ENCODE results near the gene FOSB. TPM values are rescaled to one million over a fixed set of nuclear protein-coding genes. Genes with fewer than 3 reads are reported as not detected.
A peak's percentile ranks its signal among the peaks of the same experiment; 100 is the strongest.

FOSB gene
- total and polyA plus RNA-seq, 9 of the 15 experiments (the other 6 are each of a cell fraction or from before 2014, with no cell fraction given): 0.11 to 2.7 (median 0.73) TPM

DNA sequence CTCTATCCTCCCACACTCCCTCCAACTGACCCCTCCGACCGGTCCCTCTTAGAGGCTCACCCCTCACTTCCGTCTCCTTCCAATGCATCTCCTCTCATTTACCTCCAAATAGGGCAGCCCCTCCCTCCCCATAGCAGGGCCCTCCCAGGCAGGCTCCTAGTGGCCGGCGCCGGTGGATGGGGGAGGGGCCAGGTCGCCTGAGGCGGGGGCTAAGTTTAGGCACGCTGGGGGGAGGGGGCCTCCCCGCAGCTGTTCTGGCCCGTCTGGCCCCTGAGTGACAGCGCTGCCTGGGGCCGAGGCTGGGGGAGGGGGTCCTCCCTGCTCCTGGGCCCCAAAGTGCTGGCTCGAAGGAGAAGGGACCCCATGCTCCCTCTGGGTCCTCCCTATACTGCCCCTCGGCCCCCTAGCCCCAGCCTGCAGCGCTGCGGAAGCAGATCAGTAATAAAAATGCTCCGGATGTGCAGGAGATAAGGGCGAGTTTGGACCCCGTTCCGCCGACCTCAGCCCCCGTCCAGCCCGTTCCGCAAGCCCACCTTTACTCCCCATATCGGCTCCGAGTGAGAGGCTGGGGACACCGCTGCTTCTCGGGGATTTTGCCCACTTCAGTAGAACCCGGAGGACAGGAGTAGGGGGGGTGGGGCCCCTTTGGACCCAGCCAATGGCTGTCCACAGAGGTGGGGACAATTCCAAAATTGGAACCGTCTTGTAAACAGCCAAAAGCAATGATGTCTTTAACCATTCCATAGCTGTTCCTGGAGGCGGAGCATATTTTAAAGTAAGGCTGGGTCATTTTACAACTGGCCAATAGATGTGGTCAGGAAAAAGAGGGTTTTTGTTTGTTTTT, 25.1 kb downstream of the FOSB start (continued):
- no peak for TF ChIP-seq HNRNPH1 (optimal IDR thresholded peaks at IDR 0.05; ENCODE audit: low read depth, low read length)
- TF ChIP-seq ZNF140 (CRISPR knock-in tag; IDR thresholded peaks at IDR 0.05): no peak
- TF ChIP-seq RHOXF2B (CRISPR knock-in tag; conservative IDR thresholded peaks at IDR 0.05): no peak
- peak; percentile 76; the same call in 1 of the 2 replicates for TF ChIP-seq ZNF12 (CRISPR knock-in tag; IDR thresholded peaks at IDR 0.05)
- no peak for TF ChIP-seq HDAC3 (IDR thresholded peaks at IDR 0.05; ENCODE audit: borderline replicate concordance, partially characterized antibody)
- no peak for TF ChIP-seq ELF4 (CRISPR knock-in tag; IDR thresholded peaks at IDR 0.05)
- TF ChIP-seq ZNF408 (CRISPR knock-in tag; IDR thresholded peaks at IDR 0.05; ENCODE audit: low read depth): no peak
- TF ChIP-seq ZNF212 (CRISPR knock-in tag; IDR thresholded peaks at IDR 0.05): no peak
- TF ChIP-seq CHD1 (IDR thresholded peaks at IDR 0.05; ENCODE audit: low read length): peak; percentile 53
- TF ChIP-seq ZNF589 (CRISPR knock-in tag; IDR thresholded peaks at IDR 0.05; ENCODE audit: low read depth): no peak
- no peak for TF ChIP-seq ILK (tag; IDR thresholded peaks at IDR 0.05; ENCODE audit: borderline replicate concordance, low read depth)
- no peak for TF ChIP-seq ZNF316 (IDR thresholded peaks at IDR 0.05)
- TF ChIP-seq KDM2B (CRISPR knock-in tag; IDR thresholded peaks at IDR 0.05): 0 out of 2 replicates have a peak, but pooled peaks have one; percentile 38
- TF ChIP-seq KAT2B (IDR thresholded peaks at IDR 0.05; ENCODE audit: low read depth, low read length): no peak
- TF ChIP-seq, protein P1, sequence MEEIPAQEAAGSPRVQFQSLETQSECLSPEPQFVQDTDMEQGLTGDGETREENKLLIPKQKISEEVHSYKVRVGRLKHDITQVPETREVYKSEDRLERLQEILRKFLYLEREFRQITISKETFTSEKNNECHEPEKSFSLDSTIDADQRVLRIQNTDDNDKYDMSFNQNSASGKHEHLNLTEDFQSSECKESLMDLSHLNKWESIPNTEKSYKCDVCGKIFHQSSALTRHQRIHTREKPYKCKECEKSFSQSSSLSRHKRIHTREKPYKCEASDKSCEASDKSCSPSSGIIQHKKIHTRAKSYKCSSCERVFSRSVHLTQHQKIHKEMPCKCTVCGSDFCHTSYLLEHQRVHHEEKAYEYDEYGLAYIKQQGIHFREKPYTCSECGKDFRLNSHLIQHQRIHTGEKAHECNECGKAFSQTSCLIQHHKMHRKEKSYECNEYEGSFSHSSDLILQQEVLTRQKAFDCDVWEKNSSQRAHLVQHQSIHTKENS (CRISPR knock-in tag; IDR thresholded peaks at IDR 0.05): no peak
- TF ChIP-seq, protein P2, sequence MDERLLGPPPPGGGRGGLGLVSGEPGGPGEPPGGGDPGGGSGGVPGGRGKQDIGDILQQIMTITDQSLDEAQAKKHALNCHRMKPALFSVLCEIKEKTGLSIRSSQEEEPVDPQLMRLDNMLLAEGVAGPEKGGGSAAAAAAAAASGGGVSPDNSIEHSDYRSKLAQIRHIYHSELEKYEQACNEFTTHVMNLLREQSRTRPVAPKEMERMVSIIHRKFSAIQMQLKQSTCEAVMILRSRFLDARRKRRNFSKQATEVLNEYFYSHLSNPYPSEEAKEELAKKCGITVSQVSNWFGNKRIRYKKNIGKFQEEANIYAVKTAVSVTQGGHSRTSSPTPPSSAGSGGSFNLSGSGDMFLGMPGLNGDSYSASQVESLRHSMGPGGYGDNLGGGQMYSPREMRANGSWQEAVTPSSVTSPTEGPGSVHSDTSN (CRISPR knock-in tag; IDR thresholded peaks at IDR 0.05; ENCODE audit: low read depth): peak; percentile 54
- TF ChIP-seq, protein P2 (tag; conservative IDR thresholded peaks at IDR 0.05; ENCODE audit: low read depth): peak; percentile 77
- no peak for TF ChIP-seq BMI1 (IDR thresholded peaks at IDR 0.05; ENCODE audit: low read length)
- TF ChIP-seq FOSL1 (tag; conservative IDR thresholded peaks at IDR 0.05): 0 out of 2 replicates have a peak, but pooled peaks have one; percentile 11
- no peak for TF ChIP-seq SRSF1 (IDR thresholded peaks at IDR 0.05; ENCODE audit: low read depth, low read length)
- TF ChIP-seq MAFK (IDR thresholded peaks at IDR 0.05; ENCODE audit: low read length): no peak
- no peak for TF ChIP-seq PRPF4 (IDR thresholded peaks at IDR 0.05; ENCODE audit: insufficient read depth, low read depth, low read length, poor library complexity, severe bottlenecking)
- TF ChIP-seq RBM17 (IDR thresholded peaks at IDR 0.05; ENCODE audit: borderline replicate concordance, low read depth, low read length): no peak
